GM20000 (cell line): ENCODE results near the gene BICD2.

Source experiments
- DNase-seq: peaks from one replicate; pipeline ENCODE4 v3.0.0; 2012; ENCODE audit warnings: low spot score
- CTCF ChIP-seq: IDR thresholded peaks from 2 replicates; pipeline ENCODE4 v1.5.1; 2012; ENCODE audit warnings: mild to moderate bottlenecking, control low read depth; ENCODE audit errors: extremely low read depth, missing control alignments

BICD2 gene

GRCh38 chr9:92760494-92760893 is 4.1 kb downstream of the BICD2 start:
- no peak for TF ChIP-seq CTCF
- no peak for DNase-seq

- DNase-seq, result no peak
- no peak for TF ChIP-seq CTCF
These were observed 4.6 kb downstream of the BICD2 start for GRCh38 chr9:92760070-92760469.

- TF ChIP-seq CTCF, result no peak
- DNase-seq, result no peak
These were observed 5.2 kb downstream of the BICD2 start for GRCh38 chr9:92759446-92759845.

- DNase-seq, result no peak
- no peak for TF ChIP-seq CTCF
These were observed 7.8 kb downstream of the BICD2 start for GRCh38 chr9:92756792-92757191.

GRCh38 chr9:92754091-92754745 is 10.4 kb downstream of the BICD2 start:
- TF ChIP-seq CTCF, result no peak
- DNase-seq, result no peak

GRCh38 chr9:92752812-92753404 is 11.7 kb downstream of the BICD2 start:
- DNase-seq, result no peak
- TF ChIP-seq CTCF, result no peak

- no peak for DNase-seq
- no peak for TF ChIP-seq CTCF
These were observed 14.7 kb downstream of the BICD2 start for GRCh38 chr9:92749934-92750315.
